SK-N-SH treated with all-trans-retinoic acid at 6 μM for 48 hours (cell line): ENCODE data around the gene KLHL29.

Experiments used
- ATAC-seq: fragments of 200-7000 bp; cut with Tn5 transposase; 3 replicates; pipeline ENCODE4 v1.9.1; 2020; ENCODE audit warnings: mild to moderate bottlenecking, moderate library complexity
- BACH2 ChIP-seq: fragments of 250-450 bp; sonication (Bioruptor Pico); IDR thresholded peaks from 2 replicates; pipeline ENCODE4 v1.9.0; 2021; ENCODE audit warnings: mild to moderate bottlenecking, borderline replicate concordance
- CREB5 ChIP-seq: fragments of 250-450 bp; sonication (Bioruptor Pico); IDR thresholded peaks from 2 replicates; pipeline ENCODE4 v1.5.1; 2020; ENCODE audit warnings: low read depth, mild to moderate bottlenecking, moderate library complexity
- CSDC2 ChIP-seq: fragments of 250-450 bp; sonication (Bioruptor Pico); IDR thresholded peaks from 2 replicates; pipeline ENCODE4 v1.5.0; 2020; ENCODE audit warnings: mild to moderate bottlenecking, moderate library complexity
- CSRNP3 ChIP-seq: fragments of 250-450 bp; sonication (Bioruptor Pico); IDR thresholded peaks from 2 replicates; pipeline ENCODE4 v1.5.1; 2021; ENCODE audit warnings: mild to moderate bottlenecking, moderate library complexity
- ESRRG ChIP-seq: fragments of 250-450 bp; sonication (Bioruptor Pico); IDR thresholded peaks from 2 replicates; pipeline ENCODE4 v1.6.1; 2021; ENCODE audit warnings: mild to moderate bottlenecking
- GLIS3 ChIP-seq: fragments of 250-450 bp; sonication (Bioruptor Pico); IDR thresholded peaks from 2 replicates; pipeline ENCODE4 v1.5.0; 2020; ENCODE audit warnings: mild to moderate bottlenecking, moderate library complexity
- ISL1 ChIP-seq: fragments of 250-450 bp; sonication (Bioruptor Pico); IDR thresholded peaks from 2 replicates; pipeline ENCODE4 v2.1.2; 2022; ENCODE audit warnings: mild to moderate bottlenecking, moderate library complexity
- OSR1 ChIP-seq: fragments of 250-450 bp; sonication (Bioruptor Pico); IDR thresholded peaks from 2 replicates; pipeline ENCODE4 v1.8.0; 2022; ENCODE audit warnings: moderate library complexity, mild to moderate bottlenecking, inconsistent platforms
- PATZ1 ChIP-seq: fragments of 250-450 bp; sonication (Bioruptor Pico); IDR thresholded peaks from 2 replicates; pipeline ENCODE4 v1.8.0; 2020; ENCODE audit warnings: mild to moderate bottlenecking, moderate library complexity, borderline replicate concordance
- POU6F1 ChIP-seq: fragments of 250-450 bp; sonication (Bioruptor Pico); IDR thresholded peaks from 2 replicates; pipeline ENCODE4 v1.8.0; 2021; ENCODE audit warnings: low read depth, mild to moderate bottlenecking, moderate library complexity, borderline replicate concordance
- PPARA ChIP-seq: fragments of 250-450 bp; sonication (Bioruptor Pico); IDR thresholded peaks from 2 replicates; pipeline ENCODE4 v1.5.0; 2020; ENCODE audit warnings: mild to moderate bottlenecking, borderline replicate concordance
- RARB ChIP-seq: fragments of 250-450 bp; sonication (Bioruptor Pico); IDR thresholded peaks from 2 replicates; pipeline ENCODE4 v1.8.0; 2021; ENCODE audit warnings: mild to moderate bottlenecking, moderate library complexity
- SNAI2 ChIP-seq: fragments of 250-450 bp; sonication (Bioruptor Pico); IDR thresholded peaks from 2 replicates; pipeline ENCODE4 v1.5.0; 2020; ENCODE audit warnings: mild to moderate bottlenecking, moderate library complexity
- TOX ChIP-seq: fragments of 250-450 bp; sonication (Bioruptor Pico); IDR thresholded peaks from 2 replicates; pipeline ENCODE4 v1.8.0; 2021; ENCODE audit warnings: mild to moderate bottlenecking, moderate library complexity, borderline replicate concordance
- TSHZ2 ChIP-seq: fragments of 250-450 bp; sonication (Bioruptor Pico); IDR thresholded peaks from 2 replicates; pipeline ENCODE4 v1.5.0; 2020; ENCODE audit warnings: mild to moderate bottlenecking, moderate library complexity
- ZC3H10 ChIP-seq: fragments of 250-450 bp; sonication (Bioruptor Pico); IDR thresholded peaks from 2 replicates; pipeline ENCODE4 v1.5.1; 2021; ENCODE audit warnings: mild to moderate bottlenecking, moderate library complexity
- ZFP3 ChIP-seq: fragments of 250-450 bp; sonication (Bioruptor Pico); IDR thresholded peaks from 2 replicates; pipeline ENCODE4 v1.5.0; 2020; ENCODE audit warnings: mild to moderate bottlenecking, moderate library complexity
- ZFP30 ChIP-seq: fragments of 450-650 bp; formaldehyde crosslinking; IDR thresholded peaks from 2 replicates; pipeline ENCODE4 v1.5.0; 2022; ENCODE audit warnings: mild to moderate bottlenecking, moderate library complexity
- ZNF70 ChIP-seq: fragments of 450-650 bp; formaldehyde crosslinking; IDR thresholded peaks from 2 replicates; pipeline ENCODE4 v1.5.0; 2020; ENCODE audit warnings: mild to moderate bottlenecking, moderate library complexity

Gene KLHL29

GRCh38 chr2:23376972-23377371 is 8.0 kb upstream of the KLHL29 start:
- ATAC-seq, result no peak
- TF ChIP-seq ISL1 (CRISPR knock-in tag) (0 out of 2 replicates have a peak, but pooled peaks have one; percentile 10), BACH2 (CRISPR knock-in tag) (no peak)

- ATAC-seq, result no peak
- TF ChIP-seq CREB5 (no peak), PPARA (CRISPR knock-in tag) (no peak), ZFP3 (peak; percentile 86), POU6F1 (no peak), CSDC2 (CRISPR knock-in tag) (no peak), TOX (CRISPR knock-in tag) (no peak), BACH2 (CRISPR knock-in tag) (no peak), SNAI2 (no peak), ZFP30 (CRISPR knock-in tag) (no peak)
Observed at GRCh38 chr2:23377771-23378170, 7.2 kb upstream of the KLHL29 start.

GRCh38 chr2:23378496-23378895 is 6.5 kb upstream of the KLHL29 start:
- ATAC-seq, result no peak
- TF ChIP-seq GLIS3 (CRISPR knock-in tag) (no peak), ISL1 (CRISPR knock-in tag) (no peak), ZC3H10 (CRISPR knock-in tag) (no peak), PATZ1 (CRISPR knock-in tag) (no peak), BACH2 (CRISPR knock-in tag) (no peak), OSR1 (no peak), SNAI2 (no peak), ZNF70 (CRISPR knock-in tag) (no peak), CSRNP3 (CRISPR knock-in tag) (no peak), CREB5 (no peak), ESRRG (CRISPR knock-in tag) (no peak), RARB (CRISPR knock-in tag) (no peak)

GRCh38 chr2:23379220-23379695 is 5.7 kb upstream of the KLHL29 start:
- no peak for ATAC-seq
- TF ChIP-seq ZFP30 (CRISPR knock-in tag) (no peak), PPARA (CRISPR knock-in tag) (no peak), TSHZ2 (CRISPR knock-in tag) (no peak), CSRNP3 (CRISPR knock-in tag) (no peak)
